Lower leg skin (tissue), 3 donors: ENCODE data around the gene MYH7.

Source experiments
- POLR2A ChIP-seq, 2 donors: fragments of 450-650 bp; IDR thresholded peaks; one replicate each; pipeline ENCODE4 v1.6.1; 2016 to 2017; ENCODE audit warnings: antibody characterized with exemption in 2 of 2, mild to moderate bottlenecking in 1 of 2, moderate library complexity in 1 of 2
- TF ChIP-seq, protein P1 (sequence below), 3 donors: fragments of 450-650 bp; IDR thresholded peaks; one replicate each; pipeline ENCODE4 v1.5.1; 2016; ENCODE audit warnings: antibody characterized with exemption in 3 of 3, mild to moderate bottlenecking in 3 of 3, moderate library complexity in 2 of 3

DNA sequence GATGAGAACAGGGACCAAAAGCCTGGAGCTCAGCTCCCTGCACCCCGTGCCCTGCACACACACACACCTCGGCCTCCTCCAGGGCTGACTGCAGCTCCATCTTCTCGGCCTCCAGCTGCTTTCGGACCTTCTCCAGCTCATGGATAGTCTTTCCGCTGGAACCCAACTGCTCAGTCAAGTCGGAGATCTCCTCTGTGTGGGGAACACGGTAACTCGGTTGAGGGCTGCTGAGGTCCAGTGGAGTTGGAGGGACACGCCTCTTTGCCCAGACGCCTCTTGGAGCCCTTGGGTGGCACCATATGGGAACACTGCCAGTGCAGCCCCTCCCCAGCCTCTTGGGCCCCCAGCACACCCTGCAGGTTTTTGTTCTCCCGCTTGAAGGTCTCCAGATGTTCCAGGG is 18.7 kb downstream of the MYH7 start:
- TF ChIP-seq, protein P1, sequence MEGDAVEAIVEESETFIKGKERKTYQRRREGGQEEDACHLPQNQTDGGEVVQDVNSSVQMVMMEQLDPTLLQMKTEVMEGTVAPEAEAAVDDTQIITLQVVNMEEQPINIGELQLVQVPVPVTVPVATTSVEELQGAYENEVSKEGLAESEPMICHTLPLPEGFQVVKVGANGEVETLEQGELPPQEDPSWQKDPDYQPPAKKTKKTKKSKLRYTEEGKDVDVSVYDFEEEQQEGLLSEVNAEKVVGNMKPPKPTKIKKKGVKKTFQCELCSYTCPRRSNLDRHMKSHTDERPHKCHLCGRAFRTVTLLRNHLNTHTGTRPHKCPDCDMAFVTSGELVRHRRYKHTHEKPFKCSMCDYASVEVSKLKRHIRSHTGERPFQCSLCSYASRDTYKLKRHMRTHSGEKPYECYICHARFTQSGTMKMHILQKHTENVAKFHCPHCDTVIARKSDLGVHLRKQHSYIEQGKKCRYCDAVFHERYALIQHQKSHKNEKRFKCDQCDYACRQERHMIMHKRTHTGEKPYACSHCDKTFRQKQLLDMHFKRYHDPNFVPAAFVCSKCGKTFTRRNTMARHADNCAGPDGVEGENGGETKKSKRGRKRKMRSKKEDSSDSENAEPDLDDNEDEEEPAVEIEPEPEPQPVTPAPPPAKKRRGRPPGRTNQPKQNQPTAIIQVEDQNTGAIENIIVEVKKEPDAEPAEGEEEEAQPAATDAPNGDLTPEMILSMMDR (IDR thresholded peaks at IDR 0.05): no peak
- TF ChIP-seq POLR2A (IDR thresholded peaks at IDR 0.05): no peak
